ENCODE results near the gene ETHE1. TPM values are rescaled to one million over a fixed set of nuclear protein-coding genes. Genes with fewer than 3 reads are reported as not detected.

Gene ETHE1, protein sequence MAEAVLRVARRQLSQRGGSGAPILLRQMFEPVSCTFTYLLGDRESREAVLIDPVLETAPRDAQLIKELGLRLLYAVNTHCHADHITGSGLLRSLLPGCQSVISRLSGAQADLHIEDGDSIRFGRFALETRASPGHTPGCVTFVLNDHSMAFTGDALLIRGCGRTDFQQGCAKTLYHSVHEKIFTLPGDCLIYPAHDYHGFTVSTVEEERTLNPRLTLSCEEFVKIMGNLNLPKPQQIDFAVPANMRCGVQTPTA
- 10 to 100 TPM; 33.7 to 54.5 (median 41.9) TPM for total RNA-seq

DNA sequence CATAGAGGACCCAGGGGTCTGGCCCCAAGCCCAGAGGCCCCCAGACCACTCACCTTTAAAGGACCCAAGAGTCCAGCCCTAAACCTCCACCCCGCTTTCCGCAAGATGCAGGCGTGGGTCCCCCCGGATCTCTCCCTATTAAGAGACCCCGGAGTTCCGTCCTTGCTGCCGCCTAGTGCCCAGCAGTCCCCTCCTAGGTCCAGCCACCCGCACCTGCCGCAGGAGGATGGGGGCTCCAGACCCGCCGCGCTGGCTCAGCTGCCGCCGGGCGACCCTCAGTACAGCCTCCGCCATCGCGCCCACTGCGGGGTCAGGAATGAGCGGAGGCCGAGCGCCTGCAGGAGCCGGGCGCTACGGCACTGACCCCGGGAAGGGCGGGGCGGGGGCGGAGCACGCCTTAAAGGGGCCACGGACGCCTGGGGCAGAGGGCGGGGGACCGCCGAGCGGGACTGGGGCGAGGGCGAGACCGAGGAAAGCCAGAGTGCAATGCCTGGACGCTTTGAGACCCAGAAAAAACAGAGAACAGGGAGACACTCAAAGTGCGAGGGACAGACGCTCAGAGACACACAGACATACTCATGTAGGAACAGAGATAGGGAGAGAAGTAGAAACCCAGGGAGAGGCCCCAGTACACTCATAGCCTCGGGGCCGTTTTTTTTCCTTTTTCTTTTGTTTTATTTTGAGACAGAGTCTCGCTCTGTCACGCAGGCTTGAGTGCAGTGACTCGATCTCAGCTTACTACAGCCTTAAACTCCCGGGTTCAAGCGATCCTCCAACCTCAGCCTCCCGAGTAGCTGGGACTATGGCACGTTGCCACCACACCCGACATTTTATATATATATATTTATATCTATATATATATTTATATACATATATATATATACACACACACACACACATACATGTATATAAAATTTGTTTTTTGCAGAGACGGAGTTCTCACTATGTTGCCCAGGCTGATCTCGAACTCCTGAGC is at the start of gene ETHE1:
Gene ETHE1, minus strand, starts transcription at position 318 of the 976 bp plus-strand sequence. Its CDS starts 24 bp downstream, at position 294.
- WGBS, 2 donors, result 4 to 5% methylated on average over 36 to 48 of the region's 54 CpGs
- H3K36me3 ChIP-seq, result no peaks in the 10 kb centered on the region
- no peaks in the 10 kb centered on the region for H3K9me3 ChIP-seq
- TF ChIP-seq POLR2A (IDR thresholded peaks at IDR 0.05) (peak in 1 of 2 donors; percentile 67), EP300 (IDR thresholded peaks at IDR 0.05) (peak; percentile 51 to 88)
- TF ChIP-seq, protein P1, sequence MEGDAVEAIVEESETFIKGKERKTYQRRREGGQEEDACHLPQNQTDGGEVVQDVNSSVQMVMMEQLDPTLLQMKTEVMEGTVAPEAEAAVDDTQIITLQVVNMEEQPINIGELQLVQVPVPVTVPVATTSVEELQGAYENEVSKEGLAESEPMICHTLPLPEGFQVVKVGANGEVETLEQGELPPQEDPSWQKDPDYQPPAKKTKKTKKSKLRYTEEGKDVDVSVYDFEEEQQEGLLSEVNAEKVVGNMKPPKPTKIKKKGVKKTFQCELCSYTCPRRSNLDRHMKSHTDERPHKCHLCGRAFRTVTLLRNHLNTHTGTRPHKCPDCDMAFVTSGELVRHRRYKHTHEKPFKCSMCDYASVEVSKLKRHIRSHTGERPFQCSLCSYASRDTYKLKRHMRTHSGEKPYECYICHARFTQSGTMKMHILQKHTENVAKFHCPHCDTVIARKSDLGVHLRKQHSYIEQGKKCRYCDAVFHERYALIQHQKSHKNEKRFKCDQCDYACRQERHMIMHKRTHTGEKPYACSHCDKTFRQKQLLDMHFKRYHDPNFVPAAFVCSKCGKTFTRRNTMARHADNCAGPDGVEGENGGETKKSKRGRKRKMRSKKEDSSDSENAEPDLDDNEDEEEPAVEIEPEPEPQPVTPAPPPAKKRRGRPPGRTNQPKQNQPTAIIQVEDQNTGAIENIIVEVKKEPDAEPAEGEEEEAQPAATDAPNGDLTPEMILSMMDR (IDR thresholded peaks at IDR 0.05), result peak in 1 of 5 experiments; percentile 31
- DNase-seq (ENCODE audit: low spot score in 2 of 2), result peak; percentile 60 to 70
- peaks cover 0 to 50% (median 23%) of the 10 kb centered on the region in 4 donors for H3K4me1 ChIP-seq
- peak within 1 kb of the TSS; percentile 79 to 93 (median 90) for H3K27ac ChIP-seq
- H3K27me3 ChIP-seq, result no peaks in the 10 kb centered on the region
- H3K4me3 ChIP-seq, result peak within 1 kb of the TSS; percentile 65 to 93 (median 88)

DNA sequence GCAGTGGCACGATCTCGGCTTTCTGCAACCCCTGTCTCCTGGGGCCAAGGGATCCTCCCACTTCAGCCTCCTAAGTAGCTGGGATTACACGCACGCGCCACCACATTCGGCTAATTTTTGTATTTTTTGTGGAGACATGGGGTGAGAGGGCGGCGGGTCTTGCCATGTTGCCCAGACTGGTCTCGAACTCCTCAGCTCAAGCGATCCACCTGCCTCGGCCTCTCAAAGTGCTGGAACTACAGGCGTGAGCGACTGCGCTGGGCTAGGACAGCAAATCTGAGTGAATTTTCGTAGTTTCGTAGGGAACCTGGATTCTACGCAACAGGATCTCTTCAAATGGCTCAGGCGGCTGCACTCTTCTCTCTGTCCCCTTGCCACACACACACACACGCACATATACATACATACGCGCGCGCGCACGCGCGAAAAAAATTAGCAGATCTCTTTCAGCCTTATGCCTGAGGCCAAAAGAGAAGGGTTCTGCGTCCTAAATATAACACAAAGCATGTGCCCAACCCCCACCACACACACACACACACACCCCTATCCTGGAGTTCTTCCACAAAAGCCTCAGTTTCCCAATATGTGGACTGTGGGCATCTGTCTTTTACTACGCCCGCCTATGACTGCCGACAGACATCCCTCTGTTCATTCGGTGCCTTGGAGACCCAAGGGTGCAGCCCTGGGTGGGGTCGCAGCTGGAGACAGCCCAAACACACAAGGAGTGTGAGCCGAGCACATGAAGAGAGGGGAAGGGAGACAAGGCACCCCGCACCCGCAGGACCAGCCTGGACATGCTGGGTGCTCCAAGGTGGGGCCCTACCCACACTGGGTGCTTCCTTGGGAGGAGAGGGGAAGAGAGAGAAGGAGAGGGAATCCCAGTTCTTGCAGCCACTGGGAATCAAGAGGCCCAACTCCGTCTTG is 49.2 kb upstream of the ETHE1 start:
- Histone ChIP-seq H3K36me3 (peaks cover 0 to 13% (median 0%) of the 10 kb centered on the region in 3 donors), H3K27me3 (no peaks in the 10 kb centered on the region), H3K4me1 (peaks cover 0 to 56% (median 22%) of the 10 kb centered on the region in 4 donors), H3K9me3 (no peaks in the 10 kb centered on the region), H3K4me3 (peak overlapping the region; percentile 25 to 92 (median 78)), H3K27ac (peak overlapping the region; percentile 60 to 91 (median 90))
- DNase-seq (ENCODE audit: low spot score in 2 of 2), result no peak
- WGBS, 2 donors, result 65 to 67% methylated on average over 37 of the region's 37 CpGs
- TF ChIP-seq, protein P1 (IDR thresholded peaks at IDR 0.05), result no peak
- no peak for TF ChIP-seq EP300 (IDR thresholded peaks at IDR 0.05)
- no peak for TF ChIP-seq POLR2A (IDR thresholded peaks at IDR 0.05)

DNA sequence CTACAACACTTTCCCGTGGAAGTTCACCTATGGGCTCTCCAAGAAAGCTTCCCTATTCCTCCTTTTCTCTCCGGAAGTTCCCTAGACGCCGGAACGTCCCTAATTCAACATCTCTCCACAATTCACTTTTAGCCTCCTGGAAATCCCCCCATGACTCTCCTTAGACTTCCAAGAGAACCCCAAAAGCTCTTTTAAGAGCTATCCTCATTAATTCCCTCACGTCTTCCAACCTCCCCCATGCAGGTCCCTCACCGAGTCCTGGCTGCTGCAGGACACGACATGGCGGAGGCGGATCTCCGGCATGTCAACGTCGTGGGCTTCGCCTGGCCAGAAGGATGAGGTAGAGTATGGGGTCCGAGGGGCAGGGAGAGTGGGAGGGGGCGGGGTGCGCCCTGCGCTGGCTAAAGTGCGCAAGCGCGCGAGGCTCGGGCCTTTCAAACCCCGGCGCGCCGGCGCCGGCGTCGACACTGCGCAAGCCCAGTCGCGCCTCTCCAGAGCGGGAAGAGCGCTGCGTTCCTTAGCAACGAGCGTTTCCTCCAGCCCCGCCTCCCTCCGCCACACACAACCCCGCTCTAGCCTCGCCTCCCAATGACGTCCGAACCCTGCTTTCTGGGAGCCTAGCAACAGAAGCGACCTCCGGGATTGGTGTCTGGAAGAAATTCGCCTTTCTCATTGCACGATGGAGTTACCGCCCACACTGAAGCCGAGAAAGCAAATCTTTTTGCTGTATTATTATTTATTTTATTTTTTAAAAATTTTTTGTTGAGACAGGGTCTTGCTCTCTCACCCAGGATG is 48.4 kb upstream of the ETHE1 start, which contains the start of the genes PINLYP and XRCC1:
Gene PINLYP, plus strand, starts transcription at position 646 of the 795 bp plus-strand sequence. CDS start 1,391 bp downstream, outside the sequence.
Gene XRCC1, minus strand, starts transcription at position 372 of the 795 bp plus-strand sequence. Its CDS starts 69 bp downstream, at position 303.
- 0 to 1% methylated on average over 32 to 35 of the region's 51 CpGs for WGBS, 2 donors
- peak within 1 kb of the TSS; percentile 57 to 92 (median 78) for H3K4me3 ChIP-seq
- H3K36me3 ChIP-seq, result peaks cover 0 to 22% (median 0%) of the 10 kb centered on the region in 3 donors
- H3K4me1 ChIP-seq, result peaks cover 0 to 55% (median 19%) of the 10 kb centered on the region in 4 donors
- TF ChIP-seq, protein P1 (IDR thresholded peaks at IDR 0.05), result peak in 1 of 5 experiments; percentile 23
- TF ChIP-seq POLR2A (IDR thresholded peaks at IDR 0.05) (peak in 1 of 2 donors; percentile 56), EP300 (IDR thresholded peaks at IDR 0.05) (peak; percentile 83 to 99)
- DNase-seq (ENCODE audit: low spot score in 2 of 2), result peak; percentile 95 to 97
- H3K27ac ChIP-seq, result peak within 1 kb of the TSS; percentile 60 to 91 (median 90)
- H3K27me3 ChIP-seq, result no peaks in the 10 kb centered on the region
- H3K9me3 ChIP-seq, result no peaks in the 10 kb centered on the region
